Erythroblast (primary cell): ENCODE data around the gene GON7.

Source experiments
- GATA1 ChIP-seq: IDR thresholded peaks from 2 replicates; pipeline ENCODE4 v1.6.1; 2011; ENCODE audit warnings: low read depth, mild to moderate bottlenecking, control low read depth, low read length, moderate library complexity
- POLR2A ChIP-seq: IDR thresholded peaks from 2 replicates; pipeline ENCODE4 v1.6.1; 2011; ENCODE audit warnings: mild to moderate bottlenecking, low read length

GRCh38 chr14:93246534-93246933 is 39.7 kb upstream of the GON7 start:
- TF ChIP-seq POLR2A (no peak), GATA1 (no peak)
